NB4 (cell line): ENCODE results near the gene SRRM1.
"Not testable (repeated sequence)": the region's sequence is repeated elsewhere in the genome, so short reads cannot be mapped to it uniquely, and the experiment has no call there.

ENCODE experiments used
- DNase-seq: peaks from one replicate; pipeline ENCODE4 v3.0.0; 2010; ENCODE audit warnings: low read depth
- H3K4me3 ChIP-seq: one replicate; pipeline ENCODE4 v1.5.1; 2011; ENCODE audit warnings: mild to moderate bottlenecking, low read depth, low read length, moderate library complexity
- CTCF ChIP-seq: IDR thresholded peaks from one replicate; pipeline ENCODE4 v1.5.1; 2012; ENCODE audit warnings: low read depth, low read length
- MAX ChIP-seq: IDR thresholded peaks from 2 replicates; pipeline ENCODE4 v1.6.1; 2011; ENCODE audit warnings: low read depth, low read length
- MYC ChIP-seq: IDR thresholded peaks from 2 replicates; pipeline ENCODE4 v1.6.1; 2011; ENCODE audit warnings: low read depth, low read length
- POLR2A ChIP-seq: IDR thresholded peaks from 2 replicates; pipeline ENCODE4 v1.6.1; 2011; ENCODE audit warnings: mild to moderate bottlenecking; ENCODE audit not compliant: insufficient read length; ENCODE audit errors: extremely low read depth

The SRRM1 gene

GRCh38 chr1:24664507-24665033 is 21.5 kb downstream of the SRRM1 start:
- no peak overlapping the region for H3K4me3 ChIP-seq
- no peak for DNase-seq
- TF ChIP-seq MAX (no peak), POLR2A (no peak), MYC (no peak), CTCF (no peak)

GRCh38 chr1:24666794-24667193 is 23.7 kb downstream of the SRRM1 start:
- DNase-seq, result no peak
- TF ChIP-seq MAX, result no peak
- no peak for TF ChIP-seq CTCF
- no peak for TF ChIP-seq POLR2A
- TF ChIP-seq MYC, result no peak
- H3K4me3 ChIP-seq, result no peak overlapping the region

- H3K4me3 ChIP-seq, DNase-seq: not testable (repeated sequence)
Measured at GRCh38 chr1:24671372-24671771, 28.3 kb downstream of the SRRM1 start.

GRCh38 chr1:24672686-24673085 is 29.6 kb downstream of the SRRM1 start:
- DNase-seq, H3K4me3 ChIP-seq: not testable (repeated sequence)

GRCh38 chr1:24673341-24673740 is 30.2 kb downstream of the SRRM1 start:
- H3K4me3 ChIP-seq, result no peak overlapping the region
- TF ChIP-seq POLR2A (no peak), MYC (no peak), MAX (no peak), CTCF (no peak)
- no peak for DNase-seq

- not testable (repeated sequence) for H3K4me3 ChIP-seq, DNase-seq
Measured at GRCh38 chr1:24678421-24678820, 35.3 kb downstream of the SRRM1 start.

- no peak overlapping the region for H3K4me3 ChIP-seq
- no peak for TF ChIP-seq CTCF
- TF ChIP-seq MYC, result no peak
- no peak for TF ChIP-seq POLR2A
- no peak for TF ChIP-seq MAX
- no peak for DNase-seq
Measured at GRCh38 chr1:24679725-24680124, 36.6 kb downstream of the SRRM1 start.

GRCh38 chr1:24683713-24684162 is 40.6 kb downstream of the SRRM1 start:
- TF ChIP-seq MAX, result no peak
- TF ChIP-seq POLR2A, result no peak
- no peak for TF ChIP-seq MYC
- no peak for TF ChIP-seq CTCF
- peak; percentile 21 for DNase-seq
- H3K4me3 ChIP-seq, result no peak overlapping the region
